GM12891 (cell line): ENCODE measurements around the gene CKMT2.

Source experiments
- POLR2A ChIP-seq: IDR thresholded peaks from 2 replicates; pipeline ENCODE4 v1.6.1; 2011; ENCODE audit warnings: low read depth, low read length, control low read depth
- POLR2AphosphoS5 ChIP-seq: IDR thresholded peaks from 2 replicates; pipeline ENCODE4 v1.6.1; 2011; ENCODE audit warnings: low read depth, low read length, control low read depth
- POU2F2 ChIP-seq: IDR thresholded peaks from 2 replicates; pipeline ENCODE4 v1.6.1; 2011; ENCODE audit warnings: low read depth, mild to moderate bottlenecking, control low read depth, low read length, moderate library complexity
- SPI1 ChIP-seq: IDR thresholded peaks from 2 replicates; pipeline ENCODE4 v1.6.1; 2011; ENCODE audit warnings: low read depth, low read length, control low read depth
- TAF1 ChIP-seq: IDR thresholded peaks from 2 replicates; pipeline ENCODE4 v1.6.1; 2011; ENCODE audit warnings: low read depth, low read length, control low read depth

GRCh38 chr5:81269751-81270393 lies 36.8 kb downstream of the CKMT2 start:
- TF ChIP-seq TAF1 (no peak), POLR2A (no peak), POLR2AphosphoS5 (no peak), SPI1 (no peak), POU2F2 (no peak)
